Caco-2 (cell line): ENCODE results near the gene ST8SIA6. TPM values are rescaled to one million over a fixed set of nuclear protein-coding genes. Genes with fewer than 3 reads are reported as not detected.

Experiments used
- BruUV-seq: library from RNA; stranded (reverse); fragments of 400-500 nt; replicated peaks from 2 replicates; lab custom pipeline; 2021; lab: Mats Ljungman, UMichigan
- CTCF ChIA-PET: fragments of 300-600 bp; sonication (Branson Sonifier 250); formaldehyde crosslinking; loops from one replicate; lab custom pipeline; 2022; ENCODE audit warnings: antibody characterized with exemption; lab: Charles Lee
- POLR2A ChIA-PET: fragments of 300-600 bp; sonication (Branson Sonifier 250); formaldehyde crosslinking; loops from one replicate; lab custom pipeline; 2022; ENCODE audit warnings: antibody characterized with exemption; lab: Charles Lee
- DNase-seq, 2 experiments: peaks; one replicate each; pipeline versions ENCODE4 v3.0.0 to v3.0.0-alpha.2; 2020 to 2022
- H3K27me3 ChIP-seq: replicated peaks from 2 replicates; pipeline ENCODE4 v1.6.0; 2011; ENCODE audit warnings: low read length; ENCODE audit not compliant: control insufficient read depth, insufficient read depth
- H3K36me3 ChIP-seq: 2 replicates; pipeline ENCODE4 v1.5.1; 2011; ENCODE audit warnings: low read length; ENCODE audit not compliant: control insufficient read depth, insufficient read depth
- H3K4me1 ChIP-seq: fragments of 250-450 bp; sonication (Bioruptor Pico); 2 replicates; pipeline ENCODE4 v1.5.1; 2020; ENCODE audit warnings: mild to moderate bottlenecking
- H3K4me3 ChIP-seq: 2 replicates; pipeline ENCODE4 v1.5.1; 2011; ENCODE audit warnings: low read depth, mild to moderate bottlenecking, control low read depth, low read length
- H3K9me3 ChIP-seq: fragments of 250-450 bp; sonication (Bioruptor Pico); 2 replicates; pipeline ENCODE4 v1.5.1; 2020; ENCODE audit warnings: mild to moderate bottlenecking, moderate library complexity
- H3K27ac Mint-ChIP-seq: one replicate; pipeline ENCODE4 v1.8.0; 2022; ENCODE audit warnings: mixed read lengths; ENCODE audit not compliant: unreplicated experiment
- H3K27me3 Mint-ChIP-seq: one replicate; pipeline ENCODE4 v1.8.0; 2022; ENCODE audit warnings: mixed read lengths; ENCODE audit not compliant: insufficient read depth, unreplicated experiment
- H3K36me3 Mint-ChIP-seq: one replicate; pipeline ENCODE4 v1.8.0; 2022; ENCODE audit warnings: mild to moderate bottlenecking, mixed read lengths; ENCODE audit not compliant: insufficient read depth, unreplicated experiment
- H3K4me1 Mint-ChIP-seq: one replicate; pipeline ENCODE4 v1.8.0; 2022; ENCODE audit warnings: low read depth, mixed read lengths; ENCODE audit not compliant: unreplicated experiment
- H3K4me3 Mint-ChIP-seq: one replicate; pipeline ENCODE4 v1.8.0; 2022; ENCODE audit warnings: mild to moderate bottlenecking, moderate library complexity, mixed read lengths; ENCODE audit not compliant: unreplicated experiment
- H3K9me3 Mint-ChIP-seq: one replicate; pipeline ENCODE4 v1.8.0; 2022; ENCODE audit warnings: mixed read lengths; ENCODE audit not compliant: unreplicated experiment
- intact Hi-C: fragments of 100-400 bp; cut with micrococcal nuclease; formaldehyde crosslinking; loops from one replicate; pipeline ENCODE4 v1.10.0; 2022; ENCODE audit not compliant: unreplicated experiment
- total RNA-seq: library from RNA; stranded (reverse); gene quantifications from 2 replicates; pipeline ENCODE4 v1.2.3, GENCODE V29; 2022
- TF ChIP-seq, protein P1 (sequence below), 2 experiments: fragments of 200-600 bp in 1 of 2; IDR thresholded peaks; 1 replicate in 1 of 2; 2 replicates in 1 of 2; pipeline versions ENCODE4 v1.5.1 to v1.8.0; 2011 to 2022; ENCODE audit warnings: antibody characterized with exemption in 1 of 2, control low read depth in 1 of 2, inconsistent platforms in 1 of 2, low read depth in 1 of 2, low read length in 1 of 2, mild to moderate bottlenecking in 1 of 2, moderate library complexity in 1 of 2; ENCODE audit not compliant: insufficient read depth in 1 of 2, severe bottlenecking in 1 of 2, unreplicated experiment in 1 of 2

Gene ST8SIA6
- total RNA-seq, 1 experiment from 2014 or later = 0.16 TPM

DNA sequence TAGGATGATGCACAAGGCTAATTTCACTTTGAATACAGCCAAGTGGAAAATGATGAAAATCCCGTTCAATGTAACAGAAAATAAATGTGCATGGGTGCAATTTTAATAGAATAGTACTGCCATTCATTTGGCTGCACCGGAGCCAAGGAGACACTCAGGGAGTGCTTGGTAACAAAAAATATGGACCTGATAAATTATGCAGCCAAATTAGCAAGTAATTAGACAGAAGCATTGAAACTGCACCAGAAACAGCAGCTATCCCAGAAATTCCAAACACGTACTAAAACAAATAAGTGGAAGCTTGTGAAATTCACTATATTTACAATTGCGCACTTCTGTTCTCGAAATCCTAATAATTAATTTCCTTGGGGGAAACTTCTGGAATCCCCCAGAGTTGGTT lies 31.5 kb downstream of the ST8SIA6 start:
- Mint-ChIP-seq H3K27me3 (no peaks in the 10 kb centered on the region), H3K9me3 (no peaks in the 10 kb centered on the region), H3K4me3 (no peak overlapping the region), H3K36me3 (no peaks in the 10 kb centered on the region), H3K4me1 (peaks cover 7% of the 10 kb centered on the region), H3K27ac (no peak overlapping the region)
- no peak for DNase-seq
- BruUV-seq = no TSS peak
- Histone ChIP-seq H3K27me3 (no peaks in the 10 kb centered on the region), H3K36me3 (no peaks in the 10 kb centered on the region), H3K4me1 (peaks cover 3% of the 10 kb centered on the region; the same call in 1 of the 2 replicates), H3K4me3 (no peak overlapping the region), H3K9me3 (no peaks in the 10 kb centered on the region)
- intact Hi-C loops = no loop called here
- POLR2A ChIA-PET = no interaction called here
- CTCF ChIA-PET = interaction anchor here (0.6 to 1.4 kb wide), 2 partner anchors 11 to 832 kb away, joined by 3 to 4 read pairs; no protein-coding TSS in a partner anchor
- TF ChIP-seq, protein P1, sequence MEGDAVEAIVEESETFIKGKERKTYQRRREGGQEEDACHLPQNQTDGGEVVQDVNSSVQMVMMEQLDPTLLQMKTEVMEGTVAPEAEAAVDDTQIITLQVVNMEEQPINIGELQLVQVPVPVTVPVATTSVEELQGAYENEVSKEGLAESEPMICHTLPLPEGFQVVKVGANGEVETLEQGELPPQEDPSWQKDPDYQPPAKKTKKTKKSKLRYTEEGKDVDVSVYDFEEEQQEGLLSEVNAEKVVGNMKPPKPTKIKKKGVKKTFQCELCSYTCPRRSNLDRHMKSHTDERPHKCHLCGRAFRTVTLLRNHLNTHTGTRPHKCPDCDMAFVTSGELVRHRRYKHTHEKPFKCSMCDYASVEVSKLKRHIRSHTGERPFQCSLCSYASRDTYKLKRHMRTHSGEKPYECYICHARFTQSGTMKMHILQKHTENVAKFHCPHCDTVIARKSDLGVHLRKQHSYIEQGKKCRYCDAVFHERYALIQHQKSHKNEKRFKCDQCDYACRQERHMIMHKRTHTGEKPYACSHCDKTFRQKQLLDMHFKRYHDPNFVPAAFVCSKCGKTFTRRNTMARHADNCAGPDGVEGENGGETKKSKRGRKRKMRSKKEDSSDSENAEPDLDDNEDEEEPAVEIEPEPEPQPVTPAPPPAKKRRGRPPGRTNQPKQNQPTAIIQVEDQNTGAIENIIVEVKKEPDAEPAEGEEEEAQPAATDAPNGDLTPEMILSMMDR (IDR thresholded peaks at IDR 0.05; ENCODE audit: insufficient read depth in 1 of 2, low read depth in 1 of 2, low read length in 1 of 2, severe bottlenecking in 1 of 2, unreplicated experiment in 1 of 2) = no peak

- Histone ChIP-seq H3K9me3 (no peaks in the 10 kb centered on the region), H3K4me3 (no peak overlapping the region), H3K36me3 (no peaks in the 10 kb centered on the region), H3K4me1 (no peaks in the 10 kb centered on the region), H3K27me3 (no peaks in the 10 kb centered on the region)
- no peak for DNase-seq
- Mint-ChIP-seq H3K27me3 (peaks cover 4% of the 10 kb centered on the region), H3K9me3 (no peaks in the 10 kb centered on the region), H3K4me1 (peaks cover 1% of the 10 kb centered on the region), H3K4me3 (no peak overlapping the region), H3K27ac (no peak overlapping the region), H3K36me3 (no peaks in the 10 kb centered on the region)
- intact Hi-C loops = no loop called here
- TF ChIP-seq, protein P1 (IDR thresholded peaks at IDR 0.05; ENCODE audit: insufficient read depth in 1 of 2, low read depth in 1 of 2, low read length in 1 of 2, severe bottlenecking in 1 of 2, unreplicated experiment in 1 of 2) = no peak
- ChIA-PET CTCF (no interaction called here), POLR2A (no interaction called here)
- no TSS peak for BruUV-seq
These were observed 36.1 kb downstream of the ST8SIA6 start for GRCh38 chr10:17418249-17418648.

DNA sequence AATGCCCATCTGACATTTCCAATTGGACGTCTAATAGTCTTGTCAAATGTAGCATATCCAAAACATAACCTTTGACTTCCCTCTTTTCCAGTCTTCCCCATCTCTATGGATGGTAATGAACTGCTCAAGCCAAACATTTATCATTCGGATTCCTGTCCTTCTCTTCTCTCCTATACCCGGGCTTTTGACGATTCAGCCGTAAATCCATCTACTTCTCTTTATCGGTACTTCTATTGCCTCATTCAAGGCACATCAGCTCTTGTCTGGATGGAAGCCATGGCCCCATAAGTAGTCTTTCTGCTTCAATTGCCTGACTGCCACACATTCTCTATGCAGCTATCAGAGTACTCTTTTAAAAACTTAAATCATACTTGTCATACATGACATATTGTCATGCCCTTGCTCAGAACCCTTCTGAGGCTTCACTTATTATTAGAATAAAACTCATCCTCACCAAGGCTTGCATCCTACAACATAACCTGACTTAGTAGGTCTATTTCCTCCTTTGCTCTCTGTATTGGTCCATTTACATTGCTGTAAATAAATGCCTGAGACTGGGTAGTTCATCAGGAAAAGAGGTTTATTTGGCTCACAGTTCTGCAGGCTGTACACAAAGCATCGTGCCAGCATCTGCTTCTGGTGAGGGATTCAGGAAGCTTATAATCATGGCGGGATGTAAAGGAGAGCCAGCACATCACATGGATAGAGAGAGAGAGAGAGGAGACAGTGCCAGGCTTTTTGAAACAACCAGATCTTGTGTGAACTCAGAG lies 37.8 kb downstream of the ST8SIA6 start:
- DNase-seq = no peak
- no TSS peak for BruUV-seq
- POLR2A ChIA-PET = no interaction called here
- Mint-ChIP-seq H3K4me3 (no peak overlapping the region), H3K4me1 (no peaks in the 10 kb centered on the region), H3K9me3 (no peaks in the 10 kb centered on the region), H3K36me3 (no peaks in the 10 kb centered on the region), H3K27ac (no peak overlapping the region), H3K27me3 (peaks cover 4% of the 10 kb centered on the region)
- no peaks in the 10 kb centered on the region for H3K36me3 ChIP-seq
- no peak overlapping the region for H3K4me3 ChIP-seq
- no peaks in the 10 kb centered on the region for H3K4me1 ChIP-seq
- H3K27me3 ChIP-seq = no peaks in the 10 kb centered on the region
- H3K9me3 ChIP-seq = no peaks in the 10 kb centered on the region
- CTCF ChIA-PET = no interaction called here
- TF ChIP-seq, protein P1 (IDR thresholded peaks at IDR 0.05; ENCODE audit: insufficient read depth in 1 of 2, low read depth in 1 of 2, low read length in 1 of 2, severe bottlenecking in 1 of 2, unreplicated experiment in 1 of 2) = no peak
- intact Hi-C loops = no loop called here
